Stimulated activated CD4-positive, alpha-beta T cell treated with anti-CD3 and anti-CD28 coated beads, Interleukin-4, amount 100 ng/mL, for 1 hour (primary cell): ENCODE data around the gene MARK2.

Source experiments
- DNase-seq: peaks from one replicate; pipeline ENCODE4 v3.0.0-alpha.2; 2020

MARK2 gene

DNA sequence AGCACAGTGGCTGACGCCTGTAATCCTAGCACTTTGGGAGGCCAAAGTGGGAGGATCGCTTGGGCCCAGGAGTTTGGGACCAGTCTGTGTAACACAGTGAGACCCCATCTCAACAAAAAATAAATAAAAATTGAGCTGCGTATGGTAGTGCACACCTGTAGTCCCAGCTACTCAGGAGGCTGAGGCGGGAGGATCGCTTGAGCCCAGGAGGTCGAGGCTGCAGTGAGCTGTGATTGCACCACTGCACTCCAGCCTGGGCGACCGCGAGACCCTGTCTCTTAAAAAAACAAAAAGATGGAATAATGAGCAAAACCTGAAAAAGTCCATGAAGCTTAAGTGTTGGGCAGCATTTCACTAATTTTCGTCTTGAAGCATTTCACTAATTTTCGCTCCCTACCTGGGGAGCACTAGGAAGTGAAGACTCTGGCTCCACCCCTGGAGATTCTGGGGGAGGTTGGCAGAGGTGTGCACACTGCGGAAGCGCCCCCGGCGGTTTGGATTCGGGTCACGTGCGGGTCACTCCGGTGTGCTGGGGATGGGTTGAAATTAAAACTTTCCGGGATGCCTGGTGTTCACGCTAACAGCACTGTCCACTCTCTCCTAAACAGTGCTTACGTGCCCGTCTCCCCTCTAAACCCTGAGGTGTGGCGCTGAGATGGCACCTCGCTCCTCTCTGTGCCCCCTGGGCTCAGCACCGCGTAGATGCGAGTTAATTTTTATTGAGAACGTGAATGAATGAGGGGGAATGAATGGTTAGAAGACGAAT is 99.0 kb downstream of the MARK2 start:
- DNase-seq: peak; percentile 20

DNA sequence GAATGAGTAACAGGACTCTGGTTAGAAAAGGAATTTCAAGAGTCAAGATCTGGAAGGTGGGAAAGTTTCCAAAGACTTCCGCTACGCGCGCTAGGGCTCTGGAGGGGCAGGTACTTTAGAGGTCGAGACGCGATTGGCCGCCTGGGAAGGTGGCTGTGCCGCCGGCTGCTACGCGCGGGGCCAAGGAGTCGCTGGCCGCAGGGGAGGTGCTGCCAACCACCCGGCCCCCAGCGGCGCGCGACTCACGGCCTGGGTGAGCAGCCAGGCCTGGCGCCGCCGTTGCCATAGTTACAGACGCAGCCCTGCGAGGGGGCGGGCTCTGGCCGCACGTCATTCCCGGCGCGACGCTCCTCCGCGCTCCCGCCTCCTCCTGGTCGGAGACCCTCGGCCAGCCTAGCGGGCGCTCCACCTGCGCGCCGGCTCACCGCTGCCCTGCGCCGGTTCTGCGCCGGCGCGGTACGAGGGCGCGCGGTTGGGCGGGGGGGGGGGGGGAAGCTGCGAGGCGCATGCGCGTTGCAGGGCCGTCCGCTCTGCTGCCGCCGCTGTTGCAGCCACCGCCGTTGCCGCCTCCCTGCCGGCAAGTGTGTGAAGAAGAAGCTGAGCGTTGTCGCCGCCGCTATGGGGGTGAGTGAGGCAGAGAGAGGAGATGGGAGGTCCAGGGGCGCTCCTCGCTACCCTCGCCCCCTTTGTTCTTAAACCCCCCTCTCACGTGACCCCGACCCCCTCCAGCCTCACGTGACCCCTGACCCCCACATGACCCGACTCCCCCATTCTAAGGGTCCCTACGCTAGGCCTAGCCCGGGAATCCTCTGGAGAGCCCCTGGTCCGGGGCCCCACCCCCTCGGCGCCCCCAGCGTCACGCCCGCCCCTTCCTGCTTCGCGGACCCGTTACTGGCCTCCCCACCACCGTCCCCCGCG is 99.8 kb downstream of the MARK2 start, which contains the start of gene NAA40:
NAA40 (plus strand) TSS at position 524 of the 918 bp plus-strand sequence; CDS start at position 619, 95 bp downstream.
- peak; percentile 90 for DNase-seq

DNA sequence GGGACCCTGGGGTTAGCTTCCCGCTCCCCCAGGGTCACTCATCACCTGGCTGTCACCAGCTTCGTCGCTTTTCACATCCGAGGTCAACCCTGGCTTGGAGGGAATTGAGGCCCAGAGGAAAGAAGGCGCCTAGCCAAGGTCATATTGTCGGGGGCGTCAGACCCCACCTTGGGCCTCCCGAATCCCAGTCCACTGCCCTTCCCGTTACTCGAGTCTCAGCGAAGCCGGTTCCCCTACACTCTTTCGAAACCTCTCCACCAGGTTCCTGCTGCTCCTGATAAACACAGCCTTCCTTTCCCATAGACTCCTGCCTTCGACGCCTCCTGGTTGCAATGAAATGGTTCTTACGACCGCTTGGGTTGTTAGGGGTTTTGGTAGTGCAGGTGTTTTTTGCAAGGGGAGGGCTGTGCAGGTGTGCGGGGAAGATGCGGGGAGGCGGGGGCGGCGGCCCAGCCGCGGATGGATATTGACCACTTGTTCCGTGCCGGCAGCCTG is 100.5 kb downstream of the MARK2 start:
- no peak for DNase-seq

DNA sequence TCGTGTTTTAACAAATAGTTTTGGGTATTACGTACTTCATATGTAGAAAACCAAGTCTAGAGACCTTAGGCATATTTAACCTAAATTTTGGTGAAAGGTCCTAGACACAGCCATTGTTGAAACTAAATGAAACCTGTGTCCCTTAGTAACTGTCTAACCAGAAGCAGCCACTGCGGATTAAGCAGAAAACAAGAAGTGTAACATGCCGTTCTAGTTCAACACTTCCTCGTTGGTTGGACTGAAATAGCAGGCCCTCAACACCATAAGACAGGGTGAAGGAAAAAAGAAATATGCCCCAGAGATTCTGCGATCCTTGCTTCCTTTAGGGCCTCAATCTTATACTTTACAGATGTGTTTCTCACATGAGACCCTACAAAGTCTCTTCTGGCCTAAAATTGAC is 101.9 kb downstream of the MARK2 start:
- no peak for DNase-seq

DNA sequence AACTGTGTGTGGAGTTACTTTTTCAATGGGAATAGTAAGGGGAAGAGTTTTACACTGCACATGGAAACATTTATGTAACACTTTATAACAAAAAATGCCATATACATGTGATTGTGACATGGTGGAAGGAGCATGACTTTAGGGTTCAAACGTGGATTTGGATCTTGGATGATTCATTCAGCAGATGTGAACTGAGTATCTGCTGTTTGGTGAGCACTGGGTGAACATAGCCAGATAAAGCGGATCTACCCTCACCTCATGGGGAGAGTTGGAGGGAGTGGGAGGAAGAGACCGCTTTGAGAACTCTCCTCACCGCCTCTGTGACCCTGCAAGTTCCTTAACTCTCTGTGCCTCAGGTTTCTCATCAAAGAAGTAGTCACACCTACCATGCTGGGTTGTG is 103.0 kb downstream of the MARK2 start:
- DNase-seq: no peak

DNA sequence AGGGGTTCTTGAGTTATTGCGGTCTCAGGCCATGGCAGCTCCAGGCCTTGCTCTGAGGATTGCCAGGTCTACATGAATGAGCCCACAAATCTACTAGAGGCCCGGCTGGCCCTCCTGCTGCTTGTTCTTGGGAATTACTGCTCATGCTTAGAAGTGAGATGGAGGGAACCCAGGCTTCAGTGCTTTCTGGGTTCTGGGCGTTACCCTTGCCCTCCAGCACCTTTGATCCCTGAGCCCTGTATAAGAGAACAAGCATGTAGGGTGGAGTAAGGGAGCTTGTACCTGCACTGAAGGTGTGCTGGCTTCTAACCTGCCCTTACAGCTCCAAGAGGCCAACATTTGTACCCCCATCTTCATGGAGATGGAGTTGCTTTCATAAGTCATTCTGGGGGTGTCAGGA is 103.9 kb downstream of the MARK2 start:
- DNase-seq: no peak

DNA sequence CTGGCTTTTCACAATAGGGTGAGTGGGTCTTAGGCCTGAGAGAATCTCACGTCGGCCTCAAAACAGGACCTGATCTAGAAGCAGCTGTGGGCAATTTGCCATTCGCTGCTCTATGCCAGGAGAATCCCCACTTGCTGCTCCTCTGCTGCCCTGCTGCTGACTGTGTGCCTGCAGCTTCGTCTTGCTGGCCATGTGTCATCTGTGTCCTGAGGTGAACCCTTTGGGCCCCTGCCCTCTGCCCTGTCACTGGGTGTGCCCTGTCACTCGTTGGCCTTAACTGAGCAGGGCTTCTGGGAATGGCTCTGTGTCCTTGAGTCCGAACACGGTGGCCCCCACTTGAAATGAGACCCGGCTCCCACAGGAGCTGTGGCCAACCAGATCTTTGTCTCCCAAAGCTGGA is 106.1 kb downstream of the MARK2 start:
- no peak for DNase-seq

DNA sequence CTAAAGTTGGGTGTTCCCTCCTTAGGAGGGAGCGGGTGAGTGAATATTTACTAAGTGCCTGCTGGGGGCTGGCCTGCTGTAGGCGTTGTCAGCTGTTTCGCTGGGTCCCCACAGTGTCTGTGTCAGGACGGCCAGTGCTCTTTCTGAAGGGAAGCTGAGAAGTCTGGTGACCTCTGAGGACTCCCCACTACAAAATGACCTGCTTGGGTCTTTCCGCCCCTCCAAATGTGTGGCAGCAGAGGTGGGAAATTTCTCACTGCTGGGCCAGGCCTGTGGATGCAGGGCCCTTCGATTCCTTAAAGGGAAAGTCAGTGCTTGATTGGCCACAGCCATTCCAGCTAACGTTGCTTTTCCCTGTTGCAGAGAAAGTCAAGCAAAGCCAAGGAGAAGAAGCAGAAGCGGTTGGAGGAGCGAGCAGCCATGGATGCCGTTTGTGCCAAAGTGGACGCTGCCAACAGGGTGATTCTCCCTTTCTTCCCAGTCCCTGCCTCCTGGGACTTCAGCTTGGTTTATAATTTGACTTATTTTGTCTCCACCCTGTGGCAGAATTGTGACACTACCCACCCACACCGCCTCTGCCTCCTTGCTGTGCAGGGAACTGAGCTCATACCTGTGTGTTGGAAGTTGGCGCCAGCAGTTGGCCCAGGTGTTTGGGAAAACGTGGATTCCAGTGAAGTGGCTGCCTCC is 106.7 kb downstream of the MARK2 start:
- peak; percentile 55 for DNase-seq

DNA sequence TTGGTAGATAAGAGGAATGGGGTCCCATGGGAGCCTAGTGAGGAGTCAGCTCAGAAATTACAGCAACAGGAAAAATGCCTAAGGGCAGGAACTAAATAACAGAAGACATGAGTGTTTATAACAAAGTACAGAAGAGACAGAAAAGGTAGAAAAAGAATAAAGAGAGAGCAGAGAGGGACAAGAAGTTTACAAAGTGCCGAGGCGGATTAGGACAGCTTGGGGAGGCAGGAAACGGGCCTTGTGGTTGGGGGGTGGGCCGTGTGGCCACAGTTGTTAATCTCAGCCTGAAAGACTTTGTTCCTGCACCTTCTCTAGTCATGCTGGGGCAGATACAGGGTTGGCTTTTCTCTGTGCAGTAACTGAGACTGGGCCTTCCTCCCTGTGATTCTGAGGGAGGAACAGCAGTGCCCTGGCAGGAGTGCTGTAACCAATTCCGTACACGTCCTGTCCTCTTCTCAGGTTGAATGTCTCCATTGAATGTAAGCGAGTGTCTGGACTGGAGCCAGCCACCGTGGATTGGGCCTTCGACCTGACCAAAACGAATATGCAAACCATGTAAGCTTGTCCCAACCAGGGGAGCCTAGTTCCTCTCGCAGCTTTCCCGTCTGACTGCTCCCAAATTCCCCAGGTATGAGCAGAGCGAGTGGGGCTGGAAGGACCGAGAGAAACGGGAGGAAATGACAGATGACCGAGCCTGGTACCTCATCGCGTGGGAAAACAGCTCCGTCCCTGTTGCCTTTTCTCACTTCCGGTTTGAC is 113.0 kb downstream of the MARK2 start:
- DNase-seq: no peak

DNA sequence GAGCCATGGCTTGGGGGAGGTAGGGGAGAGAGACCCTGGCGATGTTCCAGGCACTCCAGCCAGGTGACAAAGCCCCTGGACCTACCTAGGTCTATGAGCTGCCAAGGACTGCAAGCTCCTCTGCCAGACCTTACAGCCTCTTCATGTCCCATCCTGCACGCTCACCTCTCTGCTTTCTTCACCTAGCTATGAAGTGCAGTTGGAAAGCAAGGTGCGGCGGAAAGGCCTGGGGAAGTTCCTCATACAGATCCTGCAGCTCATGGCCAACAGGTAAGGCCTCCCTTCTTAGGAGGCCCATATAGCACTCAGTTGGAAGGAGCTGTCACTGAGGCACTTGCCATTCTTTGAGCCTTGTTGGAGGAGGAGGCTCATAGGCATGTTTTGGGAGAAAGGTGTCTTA is 113.7 kb downstream of the MARK2 start:
- no peak for DNase-seq

DNA sequence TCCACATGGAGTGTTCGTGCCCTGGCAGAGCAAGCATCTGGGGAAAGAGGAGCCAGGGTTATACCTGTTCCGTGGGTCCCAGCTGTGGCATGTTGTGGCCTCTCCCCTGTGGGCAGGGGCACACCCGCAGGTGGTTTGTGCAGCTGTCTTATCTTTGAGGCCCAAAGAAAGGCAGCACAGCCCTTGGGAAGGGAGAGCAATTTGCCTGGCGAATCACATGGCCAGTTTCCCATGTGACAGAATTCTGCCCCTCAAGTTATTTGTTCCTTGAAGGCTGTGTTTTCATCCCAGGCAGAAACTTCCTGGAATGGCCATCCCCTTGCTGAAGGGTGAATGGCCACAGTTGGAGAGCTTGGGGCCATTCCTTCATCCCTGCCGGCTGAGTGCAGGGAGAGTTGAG is 119.1 kb downstream of the MARK2 start:
- DNase-seq: no peak
